Testis (tissue), 3 donors: ENCODE results near the gene RBBP8. TPM values are rescaled to one million over a fixed set of nuclear protein-coding genes. Genes with fewer than 3 reads are reported as not detected.
"Not testable (repeated sequence)": the region's sequence is repeated elsewhere in the genome, so short reads cannot be mapped to it uniquely, and the experiment has no call there.

Experiments
- DNase-seq: peaks from one replicate; pipeline ENCODE4 v3.0.0-alpha.2; 2019
- H3K27ac ChIP-seq, 2 donors: fragments of 200-600 bp; sonication (generic); one replicate each; pipeline ENCODE4 v1.5.1; 2019
- H3K27me3 ChIP-seq: fragments of 200-600 bp; sonication (generic); one replicate; pipeline ENCODE4 v1.5.1; 2019
- H3K36me3 ChIP-seq: fragments of 200-600 bp; sonication (generic); one replicate; pipeline ENCODE4 v1.5.1; 2017; ENCODE audit warnings: low read depth; ENCODE audit errors: missing control alignments
- H3K4me1 ChIP-seq: fragments of 200-600 bp; sonication (generic); one replicate; pipeline ENCODE4 v1.5.1; 2019
- H3K4me3 ChIP-seq, 2 donors: fragments of 200-600 bp; sonication (generic); one replicate each; pipeline ENCODE4 v1.5.1; 2017 to 2019
- H3K9me3 ChIP-seq: fragments of 200-600 bp; sonication (generic); one replicate; pipeline ENCODE4 v1.5.1; 2017
- CTCF ChIP-seq, 3 experiments: fragments of 450-650 bp in 2 of 3; fragments of 200-600 bp in 1 of 3; sonication (generic) in 1 of 3; IDR thresholded peaks; one replicate each; pipeline ENCODE4 v1.5.1; 2016 to 2019; ENCODE audit warnings: antibody characterized with exemption in 3 of 3, mild to moderate bottlenecking in 2 of 3, moderate library complexity in 1 of 3
- POLR2A ChIP-seq: fragments of 450-650 bp; IDR thresholded peaks from one replicate; pipeline ENCODE4 v1.6.1; 2017; ENCODE audit warnings: antibody characterized with exemption, mild to moderate bottlenecking, moderate library complexity
- WGBS, 2 donors: methylation state at CpG; one replicate each; pipeline ENCODE4 v1.1.5; 2018; 5-methylcytosine and 5-hydroxymethylcytosine counted together
- intact Hi-C: fragments of 100-400 bp; cut with DNase I; formaldehyde crosslinking; loops from one replicate; pipeline ENCODE4 v1.15.1; 2023; ENCODE audit warnings: low total_unique reads
- polyA plus RNA-seq: library from polyadenylated mRNA; stranded (reverse); fragments of 350-450 nt; fragmentation: Illumina TruSeq; extraction: RNeasy Lipid Tissue Mini Kit (QIAGEN cat#74804); gene quantifications from one replicate; pipeline ENCODE4 v1.2.3, GENCODE V29; 2014; ENCODE audit warnings: low read depth, low replicate concordance; ENCODE audit not compliant: insufficient read depth
- total RNA-seq, 2 donors: library from RNA; depleted of rRNA; stranded (reverse); fragments of >200 nt; gene quantifications; one replicate each; pipeline ENCODE4 v1.2.3, GENCODE V29; 2016

Gene RBBP8
- total and polyA plus RNA-seq, 3 donors from 2014 or later, result 24.7 to 76.4 (median 45.7) TPM

- Histone ChIP-seq H3K9me3 (no peaks in the 10 kb centered on the region), H3K36me3 (no peaks in the 10 kb centered on the region), H3K27ac (no peak overlapping the region), H3K27me3 (no peaks in the 10 kb centered on the region), H3K4me3 (no peak overlapping the region), H3K4me1 (no peaks in the 10 kb centered on the region)
- 39 to 41% methylated on average over 2 of the region's 2 CpGs for WGBS, 2 donors
- intact Hi-C loops, result no loop called here
- no peak for DNase-seq
- TF ChIP-seq POLR2A, result no peak
- no peak for TF ChIP-seq CTCF (IDR thresholded peaks at IDR 0.05)
These were observed 13.7 kb downstream of the RBBP8 start for GRCh38 chr18:22946846-22947245.

GRCh38 chr18:22951823-22952222, 18.7 kb downstream of the RBBP8 start:
- TF ChIP-seq POLR2A (no peak), CTCF (IDR thresholded peaks at IDR 0.05) (no peak)
- no peak for DNase-seq
- H3K4me1 ChIP-seq, result no peaks in the 10 kb centered on the region
- H3K9me3 ChIP-seq, result no peaks in the 10 kb centered on the region
- intact Hi-C loops, result no loop called here
- no peaks in the 10 kb centered on the region for H3K27me3 ChIP-seq
- no peak overlapping the region for H3K27ac ChIP-seq
- H3K36me3 ChIP-seq, result no peaks in the 10 kb centered on the region
- no peak overlapping the region for H3K4me3 ChIP-seq
- 90 to 93% methylated on average over 1 of the region's 1 CpG for WGBS, 2 donors

- H3K36me3 ChIP-seq, result no peaks in the 10 kb centered on the region
- no peak for TF ChIP-seq CTCF (IDR thresholded peaks at IDR 0.05)
- TF ChIP-seq POLR2A, result no peak
These were observed 19.4 kb downstream of the RBBP8 start for GRCh38 chr18:22952525-22952924.

GRCh38 chr18:22953982-22954381, 20.9 kb downstream of the RBBP8 start:
- H3K4me3 ChIP-seq, H3K27ac ChIP-seq, H3K9me3 ChIP-seq, H3K27me3 ChIP-seq, DNase-seq, intact Hi-C loops, H3K36me3 ChIP-seq, H3K4me1 ChIP-seq: not testable (repeated sequence)
- 92 to 97% methylated on average over 4 of the region's 4 CpGs for WGBS, 2 donors

More at GRCh38 chr18:22952525-22952924, 19.4 kb downstream of the RBBP8 start:
- WGBS, 2 donors, result 90 to 91% methylated on average over 3 of the region's 3 CpGs
- Histone ChIP-seq H3K4me3 (no peak overlapping the region), H3K4me1 (no peaks in the 10 kb centered on the region), H3K27ac (no peak overlapping the region), H3K9me3 (no peaks in the 10 kb centered on the region), H3K27me3 (no peaks in the 10 kb centered on the region)
- no peak for DNase-seq
- intact Hi-C loops, result no loop called here

GRCh38 chr18:22956226-22956625, 23.1 kb downstream of the RBBP8 start:
- Histone ChIP-seq H3K27me3 (no peaks in the 10 kb centered on the region), H3K4me3 (no peak overlapping the region), H3K27ac (no peak overlapping the region), H3K4me1 (no peaks in the 10 kb centered on the region), H3K9me3 (no peaks in the 10 kb centered on the region), H3K36me3 (no peaks in the 10 kb centered on the region)
- TF ChIP-seq POLR2A (no peak), CTCF (IDR thresholded peaks at IDR 0.05) (no peak)
- 90 to 98% methylated on average over 3 of the region's 3 CpGs for WGBS, 2 donors
- intact Hi-C loops, result no loop called here
- no peak for DNase-seq
